Stimulated activated memory B cell treated with anti-CD40 and anti-IgM and Interleukin-4, amounts not matched to agents 10 μg/mL and 1 μg/mL and 100 μg/mL, for 72 hours (primary cell): ENCODE data around the gene STEAP1B.
"Not testable (repeated sequence)": the region's sequence is repeated elsewhere in the genome, so short reads cannot be mapped to it uniquely, and the experiment has no call there.

Source experiments
- ATAC-seq: fragments of 150-1000 bp; cut with Tn5 transposase; 2 replicates; pipeline ENCODE4 v1.10.0; 2021
- H3K27ac Mint-ChIP-seq: one replicate; pipeline ENCODE4 v1.8.0; 2022; ENCODE audit warnings: mild to moderate bottlenecking, mixed read lengths
- H3K27me3 Mint-ChIP-seq: one replicate; pipeline ENCODE4 v1.8.0; 2022; ENCODE audit warnings: mixed read lengths
- H3K36me3 Mint-ChIP-seq: one replicate; pipeline ENCODE4 v1.8.0; 2022; ENCODE audit warnings: mixed read lengths
- H3K4me1 Mint-ChIP-seq: one replicate; pipeline ENCODE4 v1.8.0; 2022; ENCODE audit warnings: mixed read lengths
- H3K4me3 Mint-ChIP-seq: one replicate; pipeline ENCODE4 v1.8.0; 2022; ENCODE audit warnings: mild to moderate bottlenecking, moderate library complexity, mixed read lengths
- H3K9me3 Mint-ChIP-seq: one replicate; pipeline ENCODE4 v1.8.0; 2022; ENCODE audit warnings: mixed read lengths

STEAP1B gene

GRCh38 chr7:22499888-22500689, at the start of gene STEAP1B:
Gene STEAP1B (minus strand): TSS chr7:22500188. CDS start chr7:22494855, 5,333 bp downstream.
- Mint-ChIP-seq H3K4me3 (peak within 1 kb of the TSS; percentile 67), H3K27me3 (peaks cover 11% of the 10 kb centered on the region), H3K27ac (peak within 1 kb of the TSS; percentile 46)
- not testable (repeated sequence) for H3K36me3 Mint-ChIP-seq, H3K4me1 Mint-ChIP-seq, H3K9me3 Mint-ChIP-seq
- ATAC-seq, result peak; percentile 96

DNA sequence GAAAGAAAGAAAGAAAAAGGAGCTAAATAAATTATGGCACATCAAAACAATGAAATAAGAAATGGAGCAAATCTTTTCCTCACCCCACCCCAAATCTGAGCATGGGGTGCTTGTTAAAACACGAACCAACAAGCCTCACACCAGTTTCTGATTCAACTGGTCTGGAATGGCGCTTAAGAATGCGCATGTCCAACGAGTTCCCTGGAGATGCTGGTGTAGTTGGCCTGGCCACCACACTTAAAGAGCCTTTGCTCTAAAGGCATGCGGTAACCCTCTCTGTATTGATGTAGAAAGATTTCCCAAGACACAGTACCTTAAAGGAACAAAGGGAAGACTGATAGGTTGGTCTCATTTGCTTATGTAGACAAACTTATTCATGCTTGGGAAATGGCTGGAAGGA, 49.1 kb upstream of the STEAP1B start:
- no peaks in the 10 kb centered on the region for H3K36me3 Mint-ChIP-seq
- no peaks in the 10 kb centered on the region for H3K9me3 Mint-ChIP-seq
- ATAC-seq, result no peak
- peaks cover 15% of the 10 kb centered on the region for H3K27me3 Mint-ChIP-seq
- peak overlapping the region; percentile 88 for H3K4me3 Mint-ChIP-seq
- peaks cover 29% of the 10 kb centered on the region for H3K4me1 Mint-ChIP-seq
- peak overlapping the region; percentile 61 for H3K27ac Mint-ChIP-seq

DNA sequence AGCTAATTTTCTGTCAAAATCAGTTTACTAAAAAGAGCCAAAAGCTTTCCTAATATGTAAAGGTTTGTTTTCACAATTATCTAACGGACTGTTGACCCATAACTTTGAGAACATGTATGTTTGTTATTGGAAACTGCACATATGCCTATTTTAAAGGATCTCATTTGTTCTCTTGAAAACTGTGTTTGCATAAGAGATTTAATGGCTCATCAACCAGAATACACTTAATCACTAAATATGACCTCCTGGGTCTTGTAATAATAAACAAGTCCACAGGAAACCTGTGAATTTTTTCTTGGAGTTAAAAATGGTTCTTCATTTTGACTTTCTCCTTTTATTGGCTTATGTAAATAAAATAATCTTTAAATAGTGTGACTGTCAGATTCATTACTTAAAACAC, 48.3 kb upstream of the STEAP1B start:
- Mint-ChIP-seq H3K9me3 (no peaks in the 10 kb centered on the region), H3K27ac (no peak overlapping the region), H3K4me3 (no peak overlapping the region), H3K36me3 (no peaks in the 10 kb centered on the region), H3K27me3 (peaks cover 15% of the 10 kb centered on the region), H3K4me1 (peaks cover 29% of the 10 kb centered on the region)
- ATAC-seq, result no peak

DNA sequence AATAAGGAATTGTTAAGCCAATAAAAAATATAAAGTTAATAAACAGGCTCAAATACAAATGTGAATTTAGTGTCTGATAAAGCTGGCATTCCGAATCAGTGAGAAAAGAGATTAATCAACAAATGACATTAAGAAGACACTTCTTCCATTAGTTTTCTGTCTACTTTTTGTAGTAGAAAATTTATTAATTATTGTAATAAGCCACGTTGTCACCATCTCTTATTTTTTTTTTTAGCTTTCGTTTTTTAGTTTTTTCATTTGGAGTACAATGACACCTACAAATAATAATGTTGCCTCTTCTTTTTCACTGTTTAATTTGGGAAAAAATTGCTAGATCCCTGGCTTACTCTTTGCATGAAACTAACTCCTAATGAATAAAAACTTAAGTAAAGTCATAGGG, 46.8 kb upstream of the STEAP1B start:
- peaks cover 26% of the 10 kb centered on the region for H3K4me1 Mint-ChIP-seq
- no peak overlapping the region for H3K4me3 Mint-ChIP-seq
- no peak for ATAC-seq
- H3K36me3 Mint-ChIP-seq, result no peaks in the 10 kb centered on the region
- H3K27ac Mint-ChIP-seq, result no peak overlapping the region
- no peaks in the 10 kb centered on the region for H3K9me3 Mint-ChIP-seq
- peaks cover 15% of the 10 kb centered on the region for H3K27me3 Mint-ChIP-seq

GRCh38 chr7:22545529-22545928, 45.5 kb upstream of the STEAP1B start:
- no peak overlapping the region for H3K4me3 Mint-ChIP-seq
- no peaks in the 10 kb centered on the region for H3K36me3 Mint-ChIP-seq
- H3K27me3 Mint-ChIP-seq, result peaks cover 15% of the 10 kb centered on the region
- no peak overlapping the region for H3K27ac Mint-ChIP-seq
- ATAC-seq, result no peak
- peaks cover 15% of the 10 kb centered on the region for H3K4me1 Mint-ChIP-seq
- H3K9me3 Mint-ChIP-seq, result no peaks in the 10 kb centered on the region

DNA sequence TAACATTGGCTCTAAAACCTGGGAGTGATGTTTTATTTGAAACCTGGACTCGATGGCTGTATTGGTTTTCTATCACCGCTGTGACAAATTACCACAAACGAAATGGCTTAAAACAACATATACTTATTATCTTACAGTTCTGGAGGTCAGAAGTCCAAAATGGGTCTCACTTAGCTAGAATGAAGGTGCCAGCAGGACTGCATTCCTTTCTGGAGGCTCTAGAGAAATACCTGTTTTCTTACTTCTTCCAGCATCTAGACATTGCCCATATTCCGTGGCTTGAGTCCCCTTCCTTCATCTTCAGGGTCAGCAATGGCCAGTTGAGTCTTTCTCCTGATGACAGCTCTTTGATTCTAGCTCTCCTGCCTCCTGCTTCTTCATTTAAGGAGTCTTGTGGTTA, 44.3 kb upstream of the STEAP1B start:
- no peak for ATAC-seq
- Mint-ChIP-seq H3K9me3 (no peaks in the 10 kb centered on the region), H3K27me3 (peaks cover 5% of the 10 kb centered on the region), H3K4me3 (no peak overlapping the region), H3K4me1 (peaks cover 2% of the 10 kb centered on the region), H3K36me3 (no peaks in the 10 kb centered on the region), H3K27ac (no peak overlapping the region)

GRCh38 chr7:22543169-22543568, 43.2 kb upstream of the STEAP1B start:
- ATAC-seq, result no peak
- H3K27ac Mint-ChIP-seq, result no peak overlapping the region
- H3K9me3 Mint-ChIP-seq, result no peaks in the 10 kb centered on the region
- no peaks in the 10 kb centered on the region for H3K27me3 Mint-ChIP-seq
- no peak overlapping the region for H3K4me3 Mint-ChIP-seq
- H3K36me3 Mint-ChIP-seq, result no peaks in the 10 kb centered on the region
- no peaks in the 10 kb centered on the region for H3K4me1 Mint-ChIP-seq

- H3K9me3 Mint-ChIP-seq, result no peaks in the 10 kb centered on the region
- H3K4me3 Mint-ChIP-seq, result no peak overlapping the region
- H3K27ac Mint-ChIP-seq, result no peak overlapping the region
- H3K4me1 Mint-ChIP-seq, result no peaks in the 10 kb centered on the region
- ATAC-seq, result no peak
- no peaks in the 10 kb centered on the region for H3K36me3 Mint-ChIP-seq
- H3K27me3 Mint-ChIP-seq, result no peaks in the 10 kb centered on the region
Measured at GRCh38 chr7:22542669-22543068, 42.7 kb upstream of the STEAP1B start.

DNA sequence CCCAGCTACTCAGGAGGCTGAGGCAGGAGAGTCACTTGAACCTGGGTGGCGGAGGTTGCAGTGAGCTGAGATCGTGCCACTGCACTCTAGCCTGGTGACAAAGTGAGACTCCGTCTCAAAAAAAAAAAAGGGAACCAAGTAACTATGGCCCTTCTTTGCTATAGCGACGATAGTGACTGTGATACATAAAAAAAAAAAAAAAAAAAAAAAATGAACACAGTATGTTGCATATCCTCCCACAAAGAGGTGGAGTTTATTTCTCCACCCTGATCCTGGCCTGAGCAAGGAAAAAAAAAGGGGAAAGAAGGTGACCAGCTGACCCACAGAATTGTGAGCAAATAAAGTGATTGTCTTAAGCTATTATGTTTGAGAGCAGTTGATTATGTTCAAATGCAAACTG, 42.3 kb upstream of the STEAP1B start:
- no peaks in the 10 kb centered on the region for H3K9me3 Mint-ChIP-seq
- no peaks in the 10 kb centered on the region for H3K4me1 Mint-ChIP-seq
- no peak overlapping the region for H3K27ac Mint-ChIP-seq
- no peak for ATAC-seq
- no peak overlapping the region for H3K4me3 Mint-ChIP-seq
- no peaks in the 10 kb centered on the region for H3K27me3 Mint-ChIP-seq
- H3K36me3 Mint-ChIP-seq, result no peaks in the 10 kb centered on the region

- H3K27ac Mint-ChIP-seq, result no peak overlapping the region
- H3K4me1 Mint-ChIP-seq, result no peaks in the 10 kb centered on the region
- no peak overlapping the region for H3K4me3 Mint-ChIP-seq
- no peak for ATAC-seq
- no peaks in the 10 kb centered on the region for H3K36me3 Mint-ChIP-seq
- H3K9me3 Mint-ChIP-seq, result no peaks in the 10 kb centered on the region
- H3K27me3 Mint-ChIP-seq, result no peaks in the 10 kb centered on the region
Measured at GRCh38 chr7:22541789-22542188, 41.8 kb upstream of the STEAP1B start.

- not testable (repeated sequence) for H3K4me3 Mint-ChIP-seq, ATAC-seq, H3K27ac Mint-ChIP-seq, H3K9me3 Mint-ChIP-seq, H3K36me3 Mint-ChIP-seq, H3K27me3 Mint-ChIP-seq
- H3K4me1 Mint-ChIP-seq, result peaks cover 12% of the 10 kb centered on the region
Measured at GRCh38 chr7:22528537-22528936, 28.5 kb upstream of the STEAP1B start.

- not testable (repeated sequence) for H3K36me3 Mint-ChIP-seq, H3K27me3 Mint-ChIP-seq, H3K9me3 Mint-ChIP-seq
- ATAC-seq, result peak; percentile 43
- Mint-ChIP-seq H3K4me1 (peaks cover 15% of the 10 kb centered on the region), H3K27ac (peak overlapping the region; percentile 36), H3K4me3 (peak overlapping the region; percentile 46)
Measured at GRCh38 chr7:22524353-22524947, 24.5 kb upstream of the STEAP1B start.

DNA sequence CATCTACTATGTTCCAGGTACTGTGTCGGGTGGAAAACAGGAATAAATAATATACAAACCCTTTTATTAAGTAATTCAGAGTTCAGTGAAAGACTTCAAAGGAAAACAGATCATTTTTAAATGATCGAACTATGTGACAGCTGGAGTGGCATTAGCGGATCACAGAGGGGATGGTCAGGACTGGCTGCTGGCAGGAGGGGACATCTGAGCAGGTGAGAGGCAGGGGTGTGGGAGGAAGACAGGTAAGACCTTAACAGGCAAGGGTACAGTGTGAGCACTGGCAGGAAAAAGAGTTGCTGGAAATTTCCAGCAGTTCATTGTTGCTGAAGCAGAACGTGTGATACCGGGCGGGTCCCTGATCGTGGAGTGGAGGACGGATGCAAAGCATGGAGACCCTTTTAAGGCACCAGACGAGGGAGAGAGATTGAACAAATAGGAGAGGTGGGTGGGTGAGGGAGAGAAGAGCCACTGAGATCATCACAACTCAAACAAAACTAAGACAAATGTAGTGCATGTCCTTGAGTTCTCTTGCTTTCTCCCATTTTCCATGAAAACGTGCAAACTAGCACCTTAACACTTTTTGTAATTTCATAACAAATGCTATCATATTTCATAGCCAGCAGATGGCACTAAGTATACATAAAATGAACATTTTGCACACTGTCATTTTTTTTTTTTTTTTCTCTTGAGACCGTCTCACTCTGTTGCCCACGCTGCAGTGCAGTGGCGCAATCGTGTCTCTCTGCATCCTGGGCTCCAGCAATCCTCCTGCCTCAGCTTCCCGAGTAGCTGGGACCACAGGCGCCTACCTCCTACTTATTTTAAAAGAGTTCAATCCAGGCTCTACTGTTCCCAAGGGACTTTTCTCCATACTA, 23.7 kb upstream of the STEAP1B start:
- Mint-ChIP-seq H3K4me1 (peaks cover 15% of the 10 kb centered on the region), H3K4me3 (peak overlapping the region; percentile 46), H3K27ac (peak overlapping the region; percentile 36)
- not testable (repeated sequence) for H3K9me3 Mint-ChIP-seq, H3K36me3 Mint-ChIP-seq, H3K27me3 Mint-ChIP-seq
- peak; percentile 79 for ATAC-seq

DNA sequence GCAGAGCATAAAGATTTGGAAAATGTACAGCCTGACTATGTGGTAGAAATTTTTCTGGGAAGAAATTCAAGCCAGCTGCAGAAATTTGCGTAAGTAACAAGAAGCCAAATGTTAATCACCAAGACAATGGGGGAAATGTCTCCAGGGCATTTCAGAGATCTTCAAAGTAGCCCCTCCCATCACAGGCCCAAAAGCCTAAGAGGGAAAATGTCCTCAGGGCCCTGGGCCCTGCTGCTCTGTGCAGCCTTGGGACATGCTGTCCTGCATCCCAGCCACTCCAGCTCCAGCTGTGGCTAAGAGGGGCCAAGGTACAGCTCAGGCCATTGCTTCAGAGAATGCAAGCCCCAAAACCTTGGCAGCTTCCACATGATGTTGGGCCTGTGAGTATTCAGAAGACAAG, 19.6 kb upstream of the STEAP1B start:
- H3K27ac Mint-ChIP-seq, H3K4me3 Mint-ChIP-seq, ATAC-seq, H3K9me3 Mint-ChIP-seq, H3K36me3 Mint-ChIP-seq: not testable (repeated sequence)
- Mint-ChIP-seq H3K27me3 (peaks cover 11% of the 10 kb centered on the region), H3K4me1 (peaks cover 13% of the 10 kb centered on the region)

- not testable (repeated sequence) for H3K27ac Mint-ChIP-seq, H3K4me1 Mint-ChIP-seq, ATAC-seq, H3K36me3 Mint-ChIP-seq, H3K9me3 Mint-ChIP-seq, H3K4me3 Mint-ChIP-seq
- peaks cover 11% of the 10 kb centered on the region for H3K27me3 Mint-ChIP-seq
Measured at GRCh38 chr7:22516950-22517349, 17.0 kb upstream of the STEAP1B start.
